ENCODE measurements around the gene NFATC2.

Gene NFATC2

DNA sequence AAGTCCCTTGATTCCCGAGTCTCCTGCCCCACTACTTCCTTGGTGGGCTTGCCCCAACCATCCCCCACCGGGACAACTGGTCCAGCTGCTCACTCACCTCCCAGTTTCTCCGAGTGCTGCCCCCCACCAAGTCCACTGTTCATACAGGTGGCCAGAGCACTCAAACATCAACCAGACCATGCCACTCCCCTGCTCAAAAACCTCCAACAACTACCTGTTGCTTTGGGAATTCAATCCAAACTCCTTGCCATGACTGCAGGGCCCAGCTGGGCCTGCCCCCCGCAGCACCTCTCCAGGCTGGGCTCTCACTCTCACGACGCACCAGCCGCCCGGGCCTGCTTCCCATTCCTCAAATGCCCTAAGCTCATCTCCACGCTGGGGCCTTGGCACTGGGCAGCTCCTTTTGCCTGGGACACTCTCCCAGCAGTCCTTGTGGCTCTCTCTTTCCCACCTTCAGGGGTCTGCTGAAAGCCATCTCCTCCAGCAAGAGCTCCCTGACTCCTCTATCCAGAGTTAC lies 97.5 kb downstream of the NFATC2 start:
- no peaks in the 10 kb centered on the region for H3K36me3 ChIP-seq (ENCODE audit: low read length)
- H3K79me2 ChIP-seq (ENCODE audit: insufficient read depth, low read length) = no peaks in the 10 kb centered on the region
- H3K27ac ChIP-seq (ENCODE audit: low read depth, low read length) = no peak overlapping the region
- H3K27me3 ChIP-seq (ENCODE audit: low read length) = no peaks in the 10 kb centered on the region
- no peaks in the 10 kb centered on the region for H4K20me1 ChIP-seq (ENCODE audit: low read depth, low read length)
- no peak for TF ChIP-seq EZH2phosphoT487 (conservative IDR thresholded peaks at IDR 0.05; ENCODE audit: low read length)
- TF ChIP-seq, protein P1, sequence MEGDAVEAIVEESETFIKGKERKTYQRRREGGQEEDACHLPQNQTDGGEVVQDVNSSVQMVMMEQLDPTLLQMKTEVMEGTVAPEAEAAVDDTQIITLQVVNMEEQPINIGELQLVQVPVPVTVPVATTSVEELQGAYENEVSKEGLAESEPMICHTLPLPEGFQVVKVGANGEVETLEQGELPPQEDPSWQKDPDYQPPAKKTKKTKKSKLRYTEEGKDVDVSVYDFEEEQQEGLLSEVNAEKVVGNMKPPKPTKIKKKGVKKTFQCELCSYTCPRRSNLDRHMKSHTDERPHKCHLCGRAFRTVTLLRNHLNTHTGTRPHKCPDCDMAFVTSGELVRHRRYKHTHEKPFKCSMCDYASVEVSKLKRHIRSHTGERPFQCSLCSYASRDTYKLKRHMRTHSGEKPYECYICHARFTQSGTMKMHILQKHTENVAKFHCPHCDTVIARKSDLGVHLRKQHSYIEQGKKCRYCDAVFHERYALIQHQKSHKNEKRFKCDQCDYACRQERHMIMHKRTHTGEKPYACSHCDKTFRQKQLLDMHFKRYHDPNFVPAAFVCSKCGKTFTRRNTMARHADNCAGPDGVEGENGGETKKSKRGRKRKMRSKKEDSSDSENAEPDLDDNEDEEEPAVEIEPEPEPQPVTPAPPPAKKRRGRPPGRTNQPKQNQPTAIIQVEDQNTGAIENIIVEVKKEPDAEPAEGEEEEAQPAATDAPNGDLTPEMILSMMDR (IDR thresholded peaks at IDR 0.05; ENCODE audit: insufficient read depth, low read length, poor library complexity, severe bottlenecking) = no peak
- no peak overlapping the region for H3K9ac ChIP-seq (ENCODE audit: low read length)
- H3F3A ChIP-seq (ENCODE audit: insufficient read depth) = no peaks in the 10 kb centered on the region
- no peak overlapping the region for H3K4me3 ChIP-seq (ENCODE audit: insufficient read depth, low read length, poor library complexity, severe bottlenecking)
- H3K9me3 ChIP-seq (ENCODE audit: insufficient read depth, low read length) = no peaks in the 10 kb centered on the region
- H3K9me2 ChIP-seq (replicated peaks; ENCODE audit: insufficient read depth, low read length) = no peaks in the 10 kb centered on the region
- H3K4me2 ChIP-seq (ENCODE audit: low read depth, low read length, poor library complexity, severe bottlenecking) = no peak overlapping the region
- no peak overlapping the region for H2AFZ ChIP-seq (ENCODE audit: low read depth, low read length, severe bottlenecking)

DNA sequence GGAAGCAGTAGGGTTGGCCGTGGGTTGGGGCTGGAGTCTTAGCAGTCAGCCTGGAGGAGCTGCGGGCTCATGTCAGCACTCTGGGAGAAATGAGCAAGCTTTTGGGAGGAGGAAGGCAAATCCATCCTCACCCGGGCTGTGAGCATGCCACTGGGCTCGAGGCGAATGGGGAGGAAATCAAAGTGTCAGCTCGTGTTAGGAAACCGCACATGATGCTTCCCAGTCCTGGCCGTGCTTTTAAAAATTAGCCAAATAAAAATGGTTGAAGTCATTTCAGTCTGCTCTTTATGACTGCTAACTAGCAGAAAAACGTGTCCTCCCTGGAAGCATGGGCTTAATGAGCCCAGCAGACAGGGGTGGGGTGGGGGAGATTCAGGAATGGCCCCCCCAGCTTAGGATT lies 98.1 kb downstream of the NFATC2 start:
- Histone ChIP-seq H3K4me3 (ENCODE audit: insufficient read depth, low read length, poor library complexity, severe bottlenecking) (no peak overlapping the region), H3K9me3 (ENCODE audit: insufficient read depth, low read length) (no peaks in the 10 kb centered on the region), H2AFZ (ENCODE audit: low read depth, low read length, severe bottlenecking) (no peak overlapping the region), H3K27ac (ENCODE audit: low read depth, low read length) (no peak overlapping the region), H3F3A (ENCODE audit: insufficient read depth) (no peaks in the 10 kb centered on the region), H3K4me2 (ENCODE audit: low read depth, low read length, poor library complexity, severe bottlenecking) (no peak overlapping the region), H3K27me3 (ENCODE audit: low read length) (no peaks in the 10 kb centered on the region), H3K9ac (ENCODE audit: low read length) (no peak overlapping the region), H3K9me2 (replicated peaks; ENCODE audit: insufficient read depth, low read length) (no peaks in the 10 kb centered on the region), H3K79me2 (ENCODE audit: insufficient read depth, low read length) (no peaks in the 10 kb centered on the region), H3K36me3 (ENCODE audit: low read length) (no peaks in the 10 kb centered on the region), H4K20me1 (ENCODE audit: low read depth, low read length) (no peaks in the 10 kb centered on the region)
- no peak for TF ChIP-seq EZH2phosphoT487 (conservative IDR thresholded peaks at IDR 0.05; ENCODE audit: low read length)
- TF ChIP-seq, protein P1 (IDR thresholded peaks at IDR 0.05; ENCODE audit: insufficient read depth, low read length, poor library complexity, severe bottlenecking) = no peak

DNA sequence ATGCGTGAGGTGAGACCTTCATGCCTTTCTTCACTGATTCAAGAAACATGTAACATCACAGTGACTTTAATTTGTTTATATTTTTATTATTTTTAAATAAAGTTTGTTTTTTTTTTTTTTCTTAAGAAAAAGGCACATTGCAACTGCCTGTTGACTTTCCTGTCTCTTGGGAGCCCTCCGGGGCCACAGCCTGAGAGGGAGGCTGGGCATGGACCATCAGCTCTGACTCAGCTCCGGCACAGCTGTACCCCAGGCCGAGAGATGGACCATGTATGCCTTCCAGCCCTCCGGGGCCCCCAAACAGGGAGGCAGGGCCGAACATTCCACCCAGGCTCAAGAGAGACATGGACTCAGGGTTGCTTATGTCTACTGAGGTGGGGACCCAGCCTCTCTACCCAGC lies 99.9 kb downstream of the NFATC2 start:
- Histone ChIP-seq H3K27ac (ENCODE audit: low read depth, low read length) (no peak overlapping the region), H3K36me3 (ENCODE audit: low read length) (no peaks in the 10 kb centered on the region), H3K79me2 (ENCODE audit: insufficient read depth, low read length) (no peaks in the 10 kb centered on the region), H3K27me3 (ENCODE audit: low read length) (no peaks in the 10 kb centered on the region), H3K4me3 (ENCODE audit: insufficient read depth, low read length, poor library complexity, severe bottlenecking) (no peak overlapping the region), H4K20me1 (ENCODE audit: low read depth, low read length) (no peaks in the 10 kb centered on the region), H3K9ac (ENCODE audit: low read length) (no peak overlapping the region), H3K9me3 (ENCODE audit: insufficient read depth, low read length) (no peaks in the 10 kb centered on the region), H2AFZ (ENCODE audit: low read depth, low read length, severe bottlenecking) (no peak overlapping the region), H3K9me2 (replicated peaks; ENCODE audit: insufficient read depth, low read length) (no peaks in the 10 kb centered on the region), H3F3A (ENCODE audit: insufficient read depth) (no peaks in the 10 kb centered on the region), H3K4me2 (ENCODE audit: low read depth, low read length, poor library complexity, severe bottlenecking) (no peak overlapping the region)
- TF ChIP-seq EZH2phosphoT487 (conservative IDR thresholded peaks at IDR 0.05; ENCODE audit: low read length) = no peak
- TF ChIP-seq, protein P1 (IDR thresholded peaks at IDR 0.05; ENCODE audit: insufficient read depth, low read length, poor library complexity, severe bottlenecking) = no peak

Measured in SU-DHL-6 (cell line).